Loucy (cell line): ENCODE results near the gene SYNRG.

Source experiments
- H2AFZ ChIP-seq: fragments of 200-600 bp; sonication (generic); 2 replicates; pipeline ENCODE4 v1.6.0; 2016; ENCODE audit warnings: antibody characterized with exemption, mild to moderate bottlenecking, low read length, moderate library complexity
- H3F3A ChIP-seq: fragments of 200-600 bp; 2 replicates; pipeline ENCODE4 v1.6.0; 2016; ENCODE audit warnings: antibody characterized with exemption, low read depth, mild to moderate bottlenecking
- H3K27me3 ChIP-seq: fragments of 200-600 bp; sonication (generic); 2 replicates; pipeline ENCODE4 v1.6.1; 2014; ENCODE audit warnings: low read length, mild to moderate bottlenecking; ENCODE audit not compliant: insufficient read depth, poor library complexity, severe bottlenecking
- H3K36me3 ChIP-seq: fragments of 200-600 bp; sonication (generic); 2 replicates; pipeline ENCODE4 v1.6.1; 2016; ENCODE audit warnings: low read length; ENCODE audit not compliant: insufficient read depth
- H3K4me1 ChIP-seq: fragments of 200-600 bp; sonication (generic); 2 replicates; pipeline ENCODE4 v1.5.1; 2014; ENCODE audit warnings: low read length, mild to moderate bottlenecking; ENCODE audit not compliant: insufficient read depth, poor library complexity, severe bottlenecking
- H3K4me2 ChIP-seq: fragments of 200-600 bp; sonication (generic); 2 replicates; pipeline ENCODE4 v1.6.0; 2014; ENCODE audit warnings: antibody characterized with exemption, low read length, low read depth, mild to moderate bottlenecking; ENCODE audit not compliant: poor library complexity, severe bottlenecking
- H3K4me3 ChIP-seq: fragments of 200-600 bp; sonication (generic); 2 replicates; pipeline ENCODE4 v1.5.1; 2014; ENCODE audit warnings: low read length, mild to moderate bottlenecking, mixed read lengths; ENCODE audit not compliant: poor library complexity, severe bottlenecking
- H3K79me2 ChIP-seq: fragments of 200-600 bp; sonication (generic); 2 replicates; pipeline ENCODE4 v1.6.1; 2014; ENCODE audit warnings: low read length; ENCODE audit not compliant: insufficient read depth
- H3K9ac ChIP-seq: fragments of 200-600 bp; sonication (generic); 2 replicates; pipeline ENCODE4 v1.6.0; 2014; ENCODE audit warnings: mild to moderate bottlenecking, low read depth, low read length, moderate library complexity; ENCODE audit not compliant: poor library complexity, severe bottlenecking
- H3K9me2 ChIP-seq: fragments of 200-600 bp; sonication (generic); replicated peaks from 2 replicates; pipeline ENCODE4 v1.6.1; 2016; ENCODE audit warnings: low read depth, low read length, mixed read lengths
- H3K9me3 ChIP-seq: fragments of 200-600 bp; sonication (generic); 2 replicates; pipeline ENCODE4 v1.6.1; 2014; ENCODE audit warnings: mild to moderate bottlenecking, antibody characterized with exemption, low read length, low read depth; ENCODE audit not compliant: insufficient read depth
- H4K20me1 ChIP-seq: fragments of 200-600 bp; sonication (generic); 2 replicates; pipeline ENCODE4 v1.6.0; 2014; ENCODE audit warnings: antibody characterized with exemption, low read length, mild to moderate bottlenecking; ENCODE audit not compliant: insufficient read depth, poor library complexity, severe bottlenecking
- EZH2phosphoT487 ChIP-seq: fragments of 200-600 bp; IDR thresholded peaks from 2 replicates; pipeline ENCODE4 v1.6.1; 2018; ENCODE audit warnings: antibody characterized with exemption, mild to moderate bottlenecking, moderate library complexity, borderline replicate concordance
- TF ChIP-seq, protein P1 (sequence below): fragments of 200-600 bp; sonication (generic); conservative IDR thresholded peaks from 2 replicates; pipeline ENCODE4 v1.5.1; 2014; ENCODE audit warnings: mild to moderate bottlenecking, antibody characterized with exemption, low read length

SYNRG gene

DNA sequence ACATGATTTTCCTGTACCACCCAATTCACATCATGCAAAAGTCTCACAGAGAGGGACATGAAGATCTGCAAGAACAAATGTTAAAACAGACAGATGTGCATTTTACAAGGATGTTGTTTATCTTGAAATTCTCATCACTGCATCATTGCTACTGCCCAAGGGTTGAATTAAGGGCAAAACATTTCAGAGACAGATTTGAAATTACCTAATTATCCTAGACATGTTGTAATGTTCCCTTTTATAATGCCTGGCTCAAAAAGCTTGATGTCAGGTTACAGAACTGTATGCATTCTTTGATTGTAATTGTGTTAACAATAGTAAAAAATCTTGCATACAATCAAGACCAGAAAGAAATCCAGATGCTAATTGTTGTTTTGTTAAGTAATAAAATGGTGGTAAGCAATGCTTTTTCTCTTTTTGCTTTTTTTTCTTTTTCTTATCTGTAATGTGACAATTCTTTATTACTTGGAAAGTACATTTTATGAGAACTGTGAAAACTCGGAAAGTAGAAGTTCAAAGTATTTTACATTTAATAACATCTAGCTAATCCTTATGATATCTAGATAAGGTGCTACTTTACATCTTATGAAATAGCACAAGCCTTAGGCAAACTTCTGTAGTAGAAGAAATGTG, 123.2 kb downstream of the SYNRG start:
- no peak overlapping the region for H3K4me2 ChIP-seq
- H3F3A ChIP-seq = 0 out of 2 replicates have a peak, but pooled peaks cover 3% of the 10 kb centered on the region
- H3K4me1 ChIP-seq = peaks cover 15% of the 10 kb centered on the region
- H2AFZ ChIP-seq = no peak overlapping the region
- H3K36me3 ChIP-seq = no peaks in the 10 kb centered on the region
- H4K20me1 ChIP-seq = peaks cover 6% of the 10 kb centered on the region
- no peaks in the 10 kb centered on the region for H3K9me3 ChIP-seq
- no peak for TF ChIP-seq EZH2phosphoT487
- TF ChIP-seq, protein P1, sequence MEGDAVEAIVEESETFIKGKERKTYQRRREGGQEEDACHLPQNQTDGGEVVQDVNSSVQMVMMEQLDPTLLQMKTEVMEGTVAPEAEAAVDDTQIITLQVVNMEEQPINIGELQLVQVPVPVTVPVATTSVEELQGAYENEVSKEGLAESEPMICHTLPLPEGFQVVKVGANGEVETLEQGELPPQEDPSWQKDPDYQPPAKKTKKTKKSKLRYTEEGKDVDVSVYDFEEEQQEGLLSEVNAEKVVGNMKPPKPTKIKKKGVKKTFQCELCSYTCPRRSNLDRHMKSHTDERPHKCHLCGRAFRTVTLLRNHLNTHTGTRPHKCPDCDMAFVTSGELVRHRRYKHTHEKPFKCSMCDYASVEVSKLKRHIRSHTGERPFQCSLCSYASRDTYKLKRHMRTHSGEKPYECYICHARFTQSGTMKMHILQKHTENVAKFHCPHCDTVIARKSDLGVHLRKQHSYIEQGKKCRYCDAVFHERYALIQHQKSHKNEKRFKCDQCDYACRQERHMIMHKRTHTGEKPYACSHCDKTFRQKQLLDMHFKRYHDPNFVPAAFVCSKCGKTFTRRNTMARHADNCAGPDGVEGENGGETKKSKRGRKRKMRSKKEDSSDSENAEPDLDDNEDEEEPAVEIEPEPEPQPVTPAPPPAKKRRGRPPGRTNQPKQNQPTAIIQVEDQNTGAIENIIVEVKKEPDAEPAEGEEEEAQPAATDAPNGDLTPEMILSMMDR = no peak
- H3K9ac ChIP-seq = no peak overlapping the region
- no peaks in the 10 kb centered on the region for H3K27me3 ChIP-seq
- H3K4me3 ChIP-seq = no peak overlapping the region
- peaks cover 7% of the 10 kb centered on the region for H3K79me2 ChIP-seq
- no peaks in the 10 kb centered on the region for H3K9me2 ChIP-seq

DNA sequence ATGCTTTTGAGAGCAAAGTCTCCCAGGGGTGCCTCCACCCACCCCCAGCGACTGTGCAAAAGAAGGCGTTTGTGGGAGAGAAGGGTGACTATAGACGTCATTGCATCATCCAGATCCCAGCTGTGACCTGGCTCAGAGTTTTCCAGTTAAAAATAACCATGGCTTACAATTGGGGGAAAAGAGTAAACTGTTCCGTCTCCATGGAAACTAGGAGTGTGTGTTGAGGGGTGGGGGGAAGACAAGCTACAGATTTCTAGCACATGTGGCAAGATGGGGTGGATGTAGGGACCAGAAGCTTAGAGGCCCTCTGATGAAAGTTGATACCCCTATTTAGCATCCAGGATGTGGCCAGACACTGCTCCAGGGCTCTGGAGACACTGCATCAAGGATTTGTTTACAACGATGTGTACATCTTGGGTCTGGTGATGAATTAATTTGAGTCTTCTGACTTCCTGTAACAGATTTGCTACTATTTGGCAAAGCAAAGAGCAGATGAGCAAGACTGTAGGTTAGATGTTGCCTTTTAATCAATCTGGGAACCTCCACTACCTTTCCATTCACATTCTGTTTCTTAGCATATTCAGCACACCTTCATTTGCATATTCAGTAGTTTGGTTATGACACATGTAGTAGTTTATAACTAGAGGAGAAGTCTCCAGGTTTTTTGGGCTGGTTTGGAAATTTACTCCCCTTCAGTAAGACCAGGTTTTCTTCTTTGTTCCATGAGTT, 125.7 kb downstream of the SYNRG start:
- Histone ChIP-seq H3K79me2 (no peaks in the 10 kb centered on the region), H3K9me2 (no peaks in the 10 kb centered on the region), H3K36me3 (peaks cover 18% of the 10 kb centered on the region; the same call in 1 of the 2 replicates), H3K9me3 (no peaks in the 10 kb centered on the region), H4K20me1 (no peaks in the 10 kb centered on the region), H3K4me2 (no peak overlapping the region), H2AFZ (no peak overlapping the region), H3K4me3 (no peak overlapping the region), H3K9ac (no peak overlapping the region), H3K27me3 (no peaks in the 10 kb centered on the region), H3F3A (0 out of 2 replicates have a peak, but pooled peaks cover 3% of the 10 kb centered on the region), H3K4me1 (peaks cover 5% of the 10 kb centered on the region)
- TF ChIP-seq, protein P1 = no peak
- no peak for TF ChIP-seq EZH2phosphoT487

DNA sequence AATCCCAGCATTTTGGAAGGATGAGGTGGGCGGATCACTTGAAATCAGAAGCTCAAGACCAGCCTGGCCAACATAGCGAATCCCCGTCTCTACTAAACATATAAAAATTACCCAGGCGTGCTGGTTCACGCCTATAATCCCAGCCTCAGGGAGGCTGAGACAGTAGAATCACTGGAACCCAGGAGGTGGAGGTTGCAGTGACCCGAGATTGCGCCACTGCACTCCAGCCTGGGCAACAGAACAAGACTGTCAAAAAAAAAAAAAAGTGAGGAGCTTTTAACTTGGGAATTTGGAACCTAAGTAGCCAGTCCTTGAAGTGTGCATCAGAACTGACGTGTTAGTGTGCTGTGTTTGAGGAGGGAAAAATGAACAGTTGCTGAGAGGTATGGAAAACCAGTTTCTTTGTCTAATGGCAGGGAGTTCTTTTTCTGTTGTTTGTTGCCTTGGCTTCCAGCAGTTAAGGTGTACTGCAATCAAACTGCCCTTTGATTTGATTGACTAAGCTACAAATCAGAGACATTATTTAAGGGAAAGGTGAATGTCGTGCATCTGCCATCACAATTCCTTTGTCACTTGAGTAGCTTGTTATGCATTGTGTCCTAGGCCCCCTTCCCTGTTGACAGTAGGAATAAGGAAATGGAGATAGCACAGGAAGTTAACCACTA, 128.1 kb downstream of the SYNRG start:
- Histone ChIP-seq H3F3A (no peaks in the 10 kb centered on the region), H3K9me3 (no peaks in the 10 kb centered on the region), H3K27me3 (no peaks in the 10 kb centered on the region)

More for the DNA sequence above, 128.1 kb downstream of the SYNRG start:
- Histone ChIP-seq H3K36me3 (peaks cover 36% of the 10 kb centered on the region), H3K79me2 (no peaks in the 10 kb centered on the region), H3K4me1 (no peaks in the 10 kb centered on the region), H3K9ac (no peak overlapping the region), H3K4me2 (no peak overlapping the region), H2AFZ (no peak overlapping the region), H3K4me3 (no peak overlapping the region), H3K9me2 (no peaks in the 10 kb centered on the region), H4K20me1 (no peaks in the 10 kb centered on the region)
- no peak for TF ChIP-seq EZH2phosphoT487
- TF ChIP-seq, protein P1 = no peak
